K562 (cell line): Measurements from ENCODE around the gene C1R. TPM values are rescaled to one million over a fixed set of nuclear protein-coding genes. Genes with fewer than 3 reads are reported as not detected.

Experiments used
- ATAC-seq: fragments of 200-7000 bp; cut with Tn5 transposase; 3 replicates; pipeline ENCODE4 v1.9.1; 2020; ENCODE audit warnings: moderate library complexity
- BruUV-seq: library from RNA; stranded (reverse); fragments of 400-500 nt; replicated peaks from 2 replicates; lab custom pipeline; 2021; lab: Mats Ljungman, UMichigan
- CTCF ChIA-PET: fragments of 300-600 bp; formaldehyde crosslinking; extraction: SDS; loops from one replicate; lab custom pipeline; 2021; ENCODE audit warnings: low intra/inter-chr PET ratio; lab: Yijun Ruan, JAX
- POLR2A ChIA-PET: fragments of 300-600, 350-650 bp; sonication (Branson Sonifier 250); formaldehyde crosslinking; extraction: SDS; loops from one replicate; lab custom pipeline; 2021; ENCODE audit warnings: antibody characterized with exemption, inconsistent platforms; lab: Yijun Ruan, JAX
- DNase-seq, 4 experiments: peaks; one replicate each; pipeline versions ENCODE4 v3.0.0 to v3.0.0-alpha.2; 2011 to 2018; ENCODE audit warnings: low spot score in 3 of 4, mixed read lengths in 3 of 4; ENCODE audit errors: extremely low read depth in 1 of 4
- FAIRE-seq: peaks from 2 replicates; lab custom pipeline; 2011; peaks lifted over from hg19 to GRCh38; lab: Jason Lieb, UNC
- H2AFZ ChIP-seq: 2 replicates; pipeline ENCODE4 v1.6.0; 2011; ENCODE audit warnings: low read depth, low read length, control low read depth, inconsistent platforms
- H3K27ac ChIP-seq: fragments of 200-600 bp; 3 replicates; pipeline ENCODE4 v1.8.0; 2011; ENCODE audit warnings: low read depth, mild to moderate bottlenecking, control low read depth, inconsistent platforms, low read length, moderate library complexity, mixed read lengths; ENCODE audit errors: extremely low read depth
- H3K27me3 ChIP-seq, 2 experiments: fragments of 300-600 bp in 1 of 2; 2 replicates in 1 of 2; 3 replicates in 1 of 2; pipeline versions ENCODE4 v1.6.0 to v1.8.0; 2011; ENCODE audit warnings: inconsistent platforms in 2 of 2, low read length in 2 of 2, mild to moderate bottlenecking in 1 of 2, mixed read lengths in 1 of 2, moderate library complexity in 1 of 2; ENCODE audit not compliant: control insufficient read depth in 2 of 2, insufficient read depth in 2 of 2
- H3K36me3 ChIP-seq: fragments of 300-600 bp; 3 replicates; pipeline ENCODE4 v1.8.0; 2011; ENCODE audit warnings: mild to moderate bottlenecking, low read length, inconsistent platforms; ENCODE audit not compliant: control insufficient read depth, insufficient read depth
- H3K4me1 ChIP-seq, 2 experiments: fragments of 200-600 bp in 1 of 2; replicated peaks in 1 of 2; 2 replicates in 1 of 2; 3 replicates in 1 of 2; pipeline versions ENCODE4 v1.5.1 to v1.8.0; 2011; ENCODE audit warnings: inconsistent platforms in 2 of 2, low read length in 2 of 2, mild to moderate bottlenecking in 1 of 2, mixed read lengths in 1 of 2, moderate library complexity in 1 of 2; ENCODE audit not compliant: control insufficient read depth in 2 of 2, insufficient read depth in 2 of 2
- H3K4me2 ChIP-seq: 2 replicates; pipeline ENCODE4 v1.6.1; 2011; ENCODE audit warnings: low read length, control low read depth, inconsistent platforms, mixed read lengths; ENCODE audit not compliant: insufficient read depth
- H3K4me3 ChIP-seq: fragments of 200-600 bp; sonication (generic), shearing (Covaris generic); 2 replicates; pipeline ENCODE4 v1.5.1; 2016; ENCODE audit warnings: control low read depth, inconsistent platforms
- H3K79me2 ChIP-seq: fragments of 200-600 bp; 3 replicates; pipeline ENCODE4 v1.8.0; 2011; ENCODE audit warnings: low read length, inconsistent platforms; ENCODE audit not compliant: control insufficient read depth, insufficient read depth
- H3K9ac ChIP-seq, 2 experiments: 2 replicates each; pipeline versions ENCODE4 v1.6.0 to v1.6.1; 2011; ENCODE audit warnings: low read depth in 2 of 2, low read length in 2 of 2, control low read depth in 1 of 2, inconsistent platforms in 1 of 2, mild to moderate bottlenecking in 1 of 2, mixed read lengths in 1 of 2; ENCODE audit not compliant: insufficient read depth in 1 of 2
- H3K9me1 ChIP-seq: one replicate; pipeline ENCODE4 v1.6.0; 2011; ENCODE audit warnings: inconsistent platforms, mild to moderate bottlenecking, low read length, moderate library complexity; ENCODE audit not compliant: control insufficient read depth, insufficient read depth
- H3K9me3 ChIP-seq: replicated peaks from 2 replicates; pipeline ENCODE4 v1.5.1; 2011; ENCODE audit warnings: low read depth, low read length, inconsistent platforms; ENCODE audit not compliant: control insufficient read depth, insufficient read depth
- H4K20me1 ChIP-seq: replicated peaks from 2 replicates; pipeline ENCODE4 v1.6.1; 2011; ENCODE audit warnings: low read length, inconsistent platforms, mixed read lengths; ENCODE audit not compliant: control insufficient read depth, insufficient read depth
- EGR1 ChIP-seq: fragments of 450-650 bp; conservative IDR thresholded peaks from 2 replicates; pipeline ENCODE4 v1.6.1; 2017; ENCODE audit warnings: mild to moderate bottlenecking
- FOXA1 ChIP-seq: fragments of 450-650 bp; IDR thresholded peaks from 2 replicates; pipeline ENCODE4 v1.6.1; 2016; ENCODE audit warnings: mild to moderate bottlenecking, borderline replicate concordance
- KDM1A ChIP-seq, 2 experiments: fragments of 450-650 bp; IDR thresholded peaks; 2 replicates each; pipeline ENCODE4 v1.6.1; 2016; ENCODE audit warnings: mild to moderate bottlenecking in 2 of 2
- NR2F6 ChIP-seq: fragments of 450-650 bp; formaldehyde crosslinking; IDR thresholded peaks from 2 replicates; pipeline ENCODE4 v1.4.0; 2020; ENCODE audit warnings: mild to moderate bottlenecking
- POLR2G ChIP-seq: fragments of 200-400 bp; formaldehyde crosslinking; IDR thresholded peaks from 2 replicates; pipeline ENCODE4 v1.6.1; 2017; ENCODE audit warnings: low read depth, mild to moderate bottlenecking, antibody characterized with exemption, low read length, moderate library complexity
- PURB ChIP-seq: sonication (generic); formaldehyde crosslinking; IDR thresholded peaks from 2 replicates; pipeline ENCODE4 v1.9.0; 2021; ENCODE audit warnings: low read depth, mild to moderate bottlenecking, missing genetic modification reagents
- RFX1 ChIP-seq: fragments of 450-650 bp; IDR thresholded peaks from 2 replicates; pipeline ENCODE4 v1.6.1; 2016; ENCODE audit warnings: mild to moderate bottlenecking, moderate library complexity
- WGBS: fragments of 100-300 bp; shearing (Covaris generic); methylation state at CpG from one replicate; pipeline ENCODE4 v1.1.6; 2016; ENCODE audit warnings: low coverage, mixed read lengths; ENCODE audit not compliant: insufficient coverage; ENCODE audit errors: missing lambda C conversion rate; 5-methylcytosine and 5-hydroxymethylcytosine counted together
- in situ Hi-C: fragments of 300-500 bp; cut with MboI; formaldehyde crosslinking; loops from 4 replicates; pipeline ENCODE4 v1.15.0; 2018; ENCODE audit warnings: inconsistent platforms, mixed read lengths
- intact Hi-C: fragments of 100-400 bp; cut with micrococcal nuclease; formaldehyde crosslinking; loops from 2 replicates; pipeline ENCODE4 v1.14.2; 2022
- polyA plus RNA-seq, 8 experiments: library from polyadenylated mRNA; depleted of rRNA in 4 of 8; stranded (reverse) in 5 of 8; unstranded in 3 of 8; fragments of >200 nt; fragmentation: Nextera tagmentation in 2 of 8; fragmentation: Illumina TruSeq in 1 of 8; extraction: Ambion mirVana in 2 of 8; extraction: Trizol in 1 of 8; gene quantifications; 2 replicates each; pipeline versions ENCODE4 v1.2.1 to v1.2.3, GENCODE V29; 2011 to 2014; ENCODE audit warnings: inconsistent platforms in 1 of 8, missing spikeins in 1 of 8
- total RNA-seq, 7 experiments: library from RNA; depleted of rRNA in 6 of 7; stranded (reverse); fragments of >200 nt in 6 of 7; fragmentation: Illumina TruSeq in 2 of 7; extraction: Trizol in 2 of 7; gene quantifications; 2 replicates each; pipeline versions ENCODE4 v1.2.1 to v1.2.3, GENCODE V29; 2011 to 2021; ENCODE audit warnings: low replicate concordance in 1 of 7
- TF ChIP-seq, protein P1 (sequence below): fragments of 450-650 bp; IDR thresholded peaks from 2 replicates; pipeline ENCODE4 v1.6.1; 2018; ENCODE audit not compliant: partially characterized antibody

Gene C1R
- total and polyA plus RNA-seq, 9 of the 15 experiments (the other 6 are each of a cell fraction or from before 2014, with no cell fraction given) = 0.07 to 1.0 (median 0.33) TPM; not detected in 1

GRCh38 chr12:7091660-7092228 lies 501 bp downstream of the C1R start:
- no peaks in the 10 kb centered on the region for H3K9me1 ChIP-seq
- no peak overlapping the region for H2AFZ ChIP-seq
- intact Hi-C loops (loop anchor here (2.0 kb wide), 2 partner anchors 17 to 31 kb away; partner anchors contain the start of genes C1RL and C1S), in situ Hi-C loops (no loop called here)
- BruUV-seq = no TSS peak
- peak overlapping the region; percentile 52; the same call in 1 of the 2 replicates for H3K4me2 ChIP-seq
- H3K9ac ChIP-seq = peak overlapping the region in 1 of 2 experiments; percentile 71; a peak in 2 of 4 replicates
- no peak for FAIRE-seq
- H3K27ac ChIP-seq = no peak overlapping the region
- H3K9me3 ChIP-seq = no peaks in the 10 kb centered on the region
- H3K4me1 ChIP-seq = peaks cover 6 to 22% of the 10 kb centered on the region in 2 experiments; a peak in 3 of 5 replicates
- no peaks in the 10 kb centered on the region for H4K20me1 ChIP-seq
- H3K4me3 ChIP-seq = no peak overlapping the region
- 39% methylated on average over 3 of the region's 10 CpGs for WGBS
- TF ChIP-seq NR2F6 (CRISPR knock-in tag) (no peak), FOXA1 (no peak), KDM1A (IDR thresholded peaks at IDR 0.05) (no peak), RFX1 (no peak), PURB (CRISPR knock-in tag) (no peak), POLR2G (0 out of 2 replicates have a peak, but pooled peaks have one; percentile 38), EGR1 (peak; percentile 28; the same call in 1 of the 2 replicates)
- TF ChIP-seq, protein P1, sequence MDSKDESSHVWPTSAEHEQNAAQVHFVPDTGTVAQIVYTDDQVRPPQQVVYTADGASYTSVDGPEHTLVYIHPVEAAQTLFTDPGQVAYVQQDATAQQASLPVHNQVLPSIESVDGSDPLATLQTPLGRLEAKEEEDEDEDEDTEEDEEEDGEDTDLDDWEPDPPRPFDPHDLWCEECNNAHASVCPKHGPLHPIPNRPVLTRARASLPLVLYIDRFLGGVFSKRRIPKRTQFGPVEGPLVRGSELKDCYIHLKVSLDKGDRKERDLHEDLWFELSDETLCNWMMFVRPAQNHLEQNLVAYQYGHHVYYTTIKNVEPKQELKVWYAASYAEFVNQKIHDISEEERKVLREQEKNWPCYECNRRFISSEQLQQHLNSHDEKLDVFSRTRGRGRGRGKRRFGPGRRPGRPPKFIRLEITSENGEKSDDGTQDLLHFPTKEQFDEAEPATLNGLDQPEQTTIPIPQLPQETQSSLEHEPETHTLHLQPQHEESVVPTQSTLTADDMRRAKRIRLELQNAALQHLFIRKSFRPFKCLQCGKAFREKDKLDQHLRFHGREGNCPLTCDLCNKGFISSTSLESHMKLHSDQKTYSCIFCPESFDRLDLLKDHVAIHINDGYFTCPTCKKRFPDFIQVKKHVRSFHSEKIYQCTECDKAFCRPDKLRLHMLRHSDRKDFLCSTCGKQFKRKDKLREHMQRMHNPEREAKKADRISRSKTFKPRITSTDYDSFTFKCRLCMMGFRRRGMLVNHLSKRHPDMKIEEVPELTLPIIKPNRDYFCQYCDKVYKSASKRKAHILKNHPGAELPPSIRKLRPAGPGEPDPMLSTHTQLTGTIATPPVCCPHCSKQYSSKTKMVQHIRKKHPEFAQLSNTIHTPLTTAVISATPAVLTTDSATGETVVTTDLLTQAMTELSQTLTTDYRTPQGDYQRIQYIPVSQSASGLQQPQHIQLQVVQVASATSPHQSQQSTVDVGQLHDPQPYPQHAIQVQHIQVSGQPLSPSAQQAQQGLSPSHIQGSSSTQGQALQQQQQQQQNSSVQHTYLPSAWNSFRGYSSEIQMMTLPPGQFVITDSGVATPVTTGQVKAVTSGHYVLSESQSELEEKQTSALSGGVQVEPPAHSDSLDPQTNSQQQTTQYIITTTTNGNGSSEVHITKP = peak; percentile 51
- H3K27me3 ChIP-seq = no peaks in the 10 kb centered on the region; a peak in 1 of 5 replicates
- H3K79me2 ChIP-seq = no peaks in the 10 kb centered on the region
- ATAC-seq = no peak
- DNase-seq = no peak
- H3K36me3 ChIP-seq = no peaks in the 10 kb centered on the region
- ChIA-PET CTCF (interaction anchor here (0.8 to 1.5 kb wide), 4 partner anchors 18 to 147 kb away, joined by 3 to 7 read pairs (median 4); partner anchors contain the start of genes C12orf57 and C1S), POLR2A (interaction anchor here (0.6 to 1.3 kb wide), 4 partner anchors 11 to 148 kb away, joined by 3 to 4 read pairs (median 4); partner anchors contain the start of genes C12orf57 and RNU7-1)
